ENCODE measurements around the gene TEX12.
"Not testable (repeated sequence)": the region's sequence is repeated elsewhere in the genome, so short reads cannot be mapped to it uniquely, and the experiment has no call there.

Gene TEX12

GRCh38 chr11:112167145-112167544 lies at the start of gene TEX12:
TSS of gene TEX12 (plus strand) at chr11:112167372. CDS start at chr11:112169269, 1,897 bp downstream.
- DNase-seq, result no peak

GRCh38 chr11:112118176-112118575 lies 49.0 kb upstream of the TEX12 start:
- DNase-seq, result no peak

- no peak for DNase-seq
Measured at GRCh38 chr11:112121981-112122615, 45.1 kb upstream of the TEX12 start.

GRCh38 chr11:112123129-112123528 lies 44.0 kb upstream of the TEX12 start:
- DNase-seq, result no peak

- DNase-seq, result no peak
Measured at GRCh38 chr11:112127056-112127455, 40.1 kb upstream of the TEX12 start.

GRCh38 chr11:112128483-112129121 lies 38.6 kb upstream of the TEX12 start:
- peak in 22 of 58 donors; percentile 4 to 71 (median 20) for DNase-seq

GRCh38 chr11:112129656-112130055 lies 37.5 kb upstream of the TEX12 start:
- peak in 12 of 58 donors; percentile 5 to 58 (median 13) for DNase-seq

- DNase-seq, result no peak
Measured at GRCh38 chr11:112132737-112133136, 34.4 kb upstream of the TEX12 start.

- no peak for DNase-seq
Measured at GRCh38 chr11:112134473-112134872, 32.7 kb upstream of the TEX12 start.

GRCh38 chr11:112143597-112143996 lies 23.6 kb upstream of the TEX12 start:
- DNase-seq, result no peak

- peak in 9 of 58 donors; percentile 5 to 42 (median 13) for DNase-seq
Measured at GRCh38 chr11:112150517-112150916, 16.7 kb upstream of the TEX12 start.

- no peak for DNase-seq
Measured at GRCh38 chr11:112156153-112156955, 10.8 kb upstream of the TEX12 start.

- no peak for DNase-seq
Measured at GRCh38 chr11:112156956-112157766, 10.0 kb upstream of the TEX12 start.

GRCh38 chr11:112159098-112160065 lies 7.8 kb upstream of the TEX12 start:
- DNase-seq, result no peak

GRCh38 chr11:112160091-112160848 lies 6.9 kb upstream of the TEX12 start:
- no peak for DNase-seq

- DNase-seq, result no peak
Measured at GRCh38 chr11:112161012-112161411, 6.2 kb upstream of the TEX12 start.

GRCh38 chr11:112162200-112162599 lies 5.0 kb upstream of the TEX12 start:
- not testable (repeated sequence) for DNase-seq

- DNase-seq, result no peak
Measured at GRCh38 chr11:112162761-112163546, 4.2 kb upstream of the TEX12 start.

All from anterior cingulate cortex (tissue), 58 donors.